GM15510 (cell line): ENCODE data around the gene PDE2A.

Source experiments
- POLR2A ChIP-seq: IDR thresholded peaks from 3 replicates; pipeline ENCODE4 v1.6.1; 2011; ENCODE audit warnings: borderline replicate concordance; ENCODE audit not compliant: insufficient read length; ENCODE audit errors: extremely low read depth

Gene PDE2A

DNA sequence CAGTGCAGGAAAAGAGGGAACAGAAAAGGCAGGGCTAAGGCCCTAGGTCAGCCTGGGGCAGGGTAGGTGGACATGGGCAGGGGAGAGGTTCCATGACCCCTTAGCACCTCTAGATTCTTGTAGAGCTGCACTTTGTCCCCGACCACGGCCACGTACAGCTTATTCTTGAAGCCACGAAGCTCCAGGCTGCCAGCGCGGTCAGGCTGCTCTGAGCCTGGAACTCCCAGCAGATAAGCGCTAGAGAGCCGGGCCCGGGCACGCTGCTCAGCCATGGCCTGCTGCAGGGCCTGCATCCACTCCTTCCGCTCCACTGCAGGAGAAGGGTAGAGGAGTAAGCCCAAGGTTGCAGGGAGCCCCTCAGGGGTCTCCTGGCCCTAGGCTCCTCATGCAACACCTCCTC lies 36.1 kb upstream of the PDE2A start:
- TF ChIP-seq POLR2A: no peak

DNA sequence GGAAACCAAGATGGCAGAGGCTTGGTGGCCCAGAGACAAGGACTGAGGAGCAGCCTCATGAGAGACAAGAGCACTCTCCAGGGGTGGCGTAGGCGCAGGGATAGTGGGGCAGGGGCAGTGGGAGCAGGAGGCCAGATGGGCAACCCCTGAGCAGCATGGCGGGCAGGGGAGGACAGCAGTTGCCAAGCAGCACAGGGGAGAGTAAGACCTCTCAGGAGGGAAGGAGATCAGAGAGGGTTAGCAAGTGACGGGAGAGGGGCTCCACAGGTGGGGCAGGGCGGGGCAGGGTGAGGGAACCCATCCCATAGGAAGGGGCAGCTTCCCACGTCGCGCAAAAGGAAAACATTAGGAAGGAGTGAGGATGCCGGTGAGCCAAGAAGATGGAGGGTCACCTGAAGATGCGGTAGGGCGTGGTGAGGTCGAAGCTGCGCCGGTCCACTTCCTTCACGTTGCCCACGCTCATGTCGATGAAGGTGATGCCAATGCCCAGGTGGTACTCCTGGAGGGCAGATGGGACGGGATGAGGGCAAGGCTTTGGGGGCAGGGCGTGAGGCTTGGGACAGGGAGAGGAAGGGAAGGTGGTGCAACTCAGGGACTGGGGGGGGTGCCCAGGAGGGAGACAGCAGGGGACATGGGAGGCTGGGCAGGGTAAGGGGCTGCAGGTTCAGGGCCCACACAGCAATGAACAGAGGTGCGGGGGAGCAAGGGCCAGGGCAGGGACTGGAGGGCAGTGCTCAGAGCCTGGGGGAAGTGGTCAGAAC lies 35.4 kb upstream of the PDE2A start:
- TF ChIP-seq POLR2A: no peak

DNA sequence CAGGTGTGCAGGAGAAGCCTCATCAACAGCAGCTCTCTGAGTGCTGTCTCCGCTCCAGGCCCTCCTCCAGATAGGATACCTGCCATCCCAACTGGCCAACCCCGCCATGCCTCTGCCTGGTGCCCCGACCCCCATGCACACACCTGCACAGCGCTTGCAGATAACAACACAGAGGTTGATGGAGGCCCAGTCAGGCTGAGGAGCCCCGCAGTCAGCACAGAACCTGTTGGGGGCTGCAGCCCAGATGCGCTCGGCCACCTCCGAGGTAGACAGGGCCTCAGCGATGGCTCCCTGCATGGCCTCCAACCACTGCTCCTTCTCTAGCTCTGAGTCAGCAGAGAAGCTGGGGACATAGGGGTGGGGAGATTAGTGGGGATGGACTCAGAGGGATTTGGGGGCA lies 32.8 kb upstream of the PDE2A start:
- TF ChIP-seq POLR2A: no peak

DNA sequence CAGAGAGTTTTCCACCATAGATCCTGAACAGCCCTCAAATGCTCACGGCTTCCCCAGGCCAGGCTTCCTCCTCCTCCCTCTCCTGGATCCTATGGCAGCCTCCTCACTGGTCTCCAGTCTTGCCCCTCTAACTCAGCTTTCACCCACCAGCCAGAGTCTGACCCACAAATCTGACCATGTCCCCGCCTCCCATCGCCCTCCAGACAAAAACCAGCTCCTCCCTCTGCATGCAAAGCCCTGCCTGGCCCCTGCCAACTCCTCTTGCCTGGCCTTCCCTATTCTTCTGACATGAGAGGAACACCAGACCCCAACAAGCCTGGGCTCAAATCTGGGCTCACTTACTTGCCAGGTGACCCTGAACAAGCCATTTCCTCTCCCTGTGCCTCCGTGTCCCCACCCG lies 32.4 kb upstream of the PDE2A start:
- no peak for TF ChIP-seq POLR2A

DNA sequence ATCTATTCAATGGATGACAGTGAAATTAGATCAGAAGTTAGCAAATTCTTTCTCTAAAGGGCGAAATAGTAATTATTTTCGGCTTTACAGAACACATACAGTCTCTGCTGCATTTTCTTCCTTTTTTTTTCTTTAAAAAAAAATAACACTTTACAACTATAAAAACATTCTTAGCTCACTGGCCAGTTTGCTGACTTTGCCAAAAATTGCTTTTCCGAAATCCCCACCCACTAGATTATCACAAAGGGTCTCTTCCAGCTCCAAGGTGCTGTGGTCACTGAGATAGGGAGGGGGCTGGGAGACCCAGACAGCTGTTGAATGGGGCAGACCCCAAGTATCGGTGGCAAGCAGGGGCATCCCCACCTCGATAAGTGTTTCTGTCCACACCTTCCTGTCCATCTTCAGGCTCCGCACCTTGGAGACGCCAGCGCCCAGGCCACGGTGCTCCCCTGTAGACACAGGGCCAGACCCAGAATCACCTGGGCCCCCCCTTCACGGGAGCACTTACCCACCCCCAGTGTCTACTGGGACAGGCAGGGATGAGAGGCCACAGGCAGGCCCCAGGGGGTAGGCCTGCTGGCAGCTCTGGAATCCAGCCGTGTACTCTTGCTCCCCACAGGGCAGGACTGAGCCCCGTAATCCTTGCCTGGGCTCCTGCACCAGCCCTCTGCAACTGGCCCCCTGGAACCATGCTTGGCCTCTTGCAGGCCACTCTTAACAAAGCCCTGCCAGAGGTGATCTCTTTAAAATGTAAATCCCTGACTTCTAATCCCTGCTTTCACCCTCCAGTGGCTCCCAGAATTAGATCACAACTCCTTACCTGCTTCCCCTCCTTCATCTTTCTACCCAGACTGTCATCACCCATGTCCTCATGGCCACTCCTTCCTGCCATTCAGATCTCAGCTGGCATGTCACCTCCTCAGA lies 31.5 kb upstream of the PDE2A start:
- no peak for TF ChIP-seq POLR2A

DNA sequence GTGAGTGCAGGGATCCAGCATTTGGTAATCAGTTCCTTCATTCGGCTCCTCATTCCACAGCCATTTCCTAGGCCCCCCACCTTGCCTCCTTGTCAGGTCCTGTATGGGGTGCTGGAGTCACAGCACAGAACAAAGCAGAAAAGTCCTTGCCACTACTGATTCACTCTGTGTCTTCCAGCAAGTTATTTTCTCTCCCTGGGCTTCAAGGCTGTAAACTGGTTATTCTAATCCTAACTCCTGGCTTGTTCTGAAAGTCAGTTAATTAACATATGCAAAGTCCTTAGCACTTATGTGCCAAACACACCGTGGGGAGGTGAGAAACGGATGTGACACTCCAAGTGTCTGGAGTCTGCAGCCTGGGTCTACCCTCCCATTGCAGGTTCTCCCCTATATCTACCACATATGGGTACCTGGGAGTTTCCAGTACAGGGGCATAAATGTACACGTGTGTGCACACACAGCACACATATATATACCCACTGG lies 30.6 kb upstream of the PDE2A start:
- no peak for TF ChIP-seq POLR2A

DNA sequence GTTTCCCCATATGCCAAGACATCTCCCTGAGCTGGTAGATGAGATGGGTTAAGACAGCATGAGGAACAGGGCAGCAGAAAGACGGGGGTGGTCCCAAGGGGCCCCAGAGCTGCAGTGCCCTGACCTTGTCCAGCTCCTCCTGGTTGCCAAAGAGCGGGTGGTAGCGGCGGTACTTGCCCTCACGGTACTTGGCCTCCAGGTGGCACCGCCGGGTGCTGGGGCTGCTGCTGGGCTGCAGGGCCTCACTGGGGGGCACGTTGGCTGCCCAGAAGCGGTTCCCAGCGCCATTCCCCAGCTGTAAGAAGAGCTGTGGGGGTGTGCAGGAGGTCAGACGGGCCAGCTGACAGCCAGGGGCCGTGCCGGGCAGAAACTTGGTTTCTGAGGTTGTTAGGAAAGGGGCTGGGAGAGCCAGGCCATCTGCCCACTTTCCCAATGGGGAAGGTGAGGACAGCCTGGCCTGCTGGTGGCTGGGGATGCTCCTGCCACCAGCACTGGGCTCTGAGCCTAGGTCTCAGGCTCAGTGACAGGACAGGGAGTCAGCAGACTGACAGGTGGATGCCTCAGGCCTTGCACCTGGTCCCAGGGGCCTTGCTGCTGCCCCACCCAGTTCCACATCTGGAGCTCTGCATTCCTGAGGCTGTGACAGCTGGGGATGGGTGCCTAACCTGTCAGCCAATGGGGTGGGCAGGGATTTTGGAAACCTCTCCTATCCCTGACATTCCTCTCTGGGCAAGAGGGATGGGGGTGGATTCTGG lies 30.0 kb upstream of the PDE2A start:
- TF ChIP-seq POLR2A: no peak

DNA sequence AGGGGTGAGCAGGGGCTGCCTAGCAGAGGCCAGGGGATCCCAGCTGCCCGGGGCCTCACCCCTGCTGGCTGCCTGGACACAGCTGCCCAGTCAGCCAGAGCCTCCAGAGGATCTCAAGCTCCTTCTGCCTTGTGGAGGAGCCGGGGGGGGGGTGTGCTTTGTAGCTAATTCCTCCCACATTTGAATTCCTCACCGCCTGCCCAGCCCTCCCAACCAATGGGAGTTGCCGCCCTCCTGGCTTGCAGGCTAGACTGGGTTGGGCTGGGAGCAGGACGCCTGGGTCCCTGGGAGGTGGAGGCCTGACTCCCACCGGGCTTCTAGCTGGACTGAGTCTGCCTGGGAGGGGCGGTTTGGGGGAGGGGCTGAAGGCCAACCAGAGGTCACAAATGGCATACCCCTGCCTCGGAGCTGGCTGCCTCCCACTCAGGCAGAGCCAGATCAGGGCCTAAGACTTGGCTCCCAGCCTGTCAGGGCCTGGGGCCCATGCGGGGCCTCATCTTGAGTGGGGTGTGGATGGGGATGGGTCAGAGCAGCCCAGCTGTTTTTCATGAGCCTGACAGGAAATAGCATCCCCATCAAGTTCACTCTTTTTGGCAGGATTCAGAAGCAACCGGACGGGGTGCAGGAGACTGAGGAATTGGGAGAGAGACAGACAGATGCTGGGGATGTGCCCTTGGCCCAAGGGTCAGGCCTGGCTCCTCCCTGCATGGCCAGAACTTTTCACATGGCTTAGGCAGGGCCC lies 29.2 kb upstream of the PDE2A start:
- TF ChIP-seq POLR2A: no peak

DNA sequence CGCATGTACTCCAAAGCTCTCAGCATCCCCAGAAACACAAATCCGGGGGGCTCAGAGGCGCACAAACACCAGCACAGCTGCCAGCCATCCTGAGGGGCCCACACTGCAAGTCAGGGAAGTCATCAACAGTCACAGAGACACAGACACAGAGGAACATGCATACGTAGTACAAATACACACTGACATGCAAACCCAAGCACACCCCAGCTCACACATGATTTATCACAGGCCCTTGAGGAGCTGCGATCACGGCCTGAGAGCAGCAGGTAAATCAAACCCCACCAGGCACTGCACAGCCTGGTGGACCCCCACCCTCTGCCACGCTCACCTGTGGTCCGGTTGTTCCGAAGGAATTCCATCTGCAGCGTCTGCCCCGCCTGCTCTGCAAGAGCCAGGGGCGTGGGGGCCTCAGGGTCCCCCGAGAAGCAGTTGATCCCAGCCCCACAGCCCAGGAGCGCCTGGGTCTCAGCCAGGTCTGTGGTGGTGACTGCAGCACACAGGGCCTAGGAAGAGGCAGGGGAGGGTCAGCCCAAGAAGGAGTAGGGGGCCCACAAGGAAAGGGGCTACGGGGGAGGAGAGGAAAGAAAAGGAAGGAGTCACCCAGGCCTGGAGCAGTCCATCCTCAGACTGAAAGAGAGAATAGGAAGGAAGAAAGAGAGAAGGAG lies 28.5 kb upstream of the PDE2A start:
- TF ChIP-seq POLR2A: no peak

DNA sequence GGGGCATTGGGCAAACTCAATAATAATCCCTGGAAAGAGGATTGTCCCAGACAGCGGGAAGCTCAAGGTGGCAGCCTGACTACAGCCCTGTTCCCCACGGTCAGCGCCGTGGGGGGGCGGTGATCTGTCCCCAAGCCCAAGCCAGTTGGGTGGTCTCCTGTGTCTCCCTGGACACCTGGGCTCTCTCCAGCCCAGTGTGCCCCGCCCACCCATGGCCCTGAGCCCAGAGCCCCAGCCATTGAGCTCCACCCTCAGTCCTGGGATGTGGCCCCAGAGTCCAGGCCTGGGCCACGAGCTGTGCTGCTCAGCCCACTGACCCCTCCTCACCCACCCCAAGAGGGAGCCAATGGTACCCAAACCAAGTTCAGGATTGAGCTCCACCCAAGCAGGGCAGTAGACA lies 27.9 kb upstream of the PDE2A start:
- TF ChIP-seq POLR2A: no peak

DNA sequence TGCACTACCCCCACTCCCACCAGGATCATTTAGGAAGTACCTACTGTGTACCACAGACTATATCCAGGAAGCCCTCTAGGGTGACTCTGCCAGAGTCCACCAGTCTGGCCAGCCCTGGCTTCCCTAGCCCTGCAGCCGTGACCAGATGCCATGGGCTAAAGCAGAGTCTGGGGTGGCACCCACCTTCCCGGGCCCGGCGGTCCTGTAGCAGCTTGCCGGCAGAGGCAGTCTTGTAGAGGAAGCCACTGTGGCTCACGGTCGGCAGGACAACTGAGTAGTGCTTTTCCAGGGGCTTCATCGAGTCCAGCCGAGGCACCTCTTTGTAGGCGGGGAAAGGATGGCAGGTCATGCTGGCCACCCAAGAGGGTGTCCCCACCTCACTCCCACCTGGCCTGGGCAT lies 27.2 kb upstream of the PDE2A start:
- no peak for TF ChIP-seq POLR2A

DNA sequence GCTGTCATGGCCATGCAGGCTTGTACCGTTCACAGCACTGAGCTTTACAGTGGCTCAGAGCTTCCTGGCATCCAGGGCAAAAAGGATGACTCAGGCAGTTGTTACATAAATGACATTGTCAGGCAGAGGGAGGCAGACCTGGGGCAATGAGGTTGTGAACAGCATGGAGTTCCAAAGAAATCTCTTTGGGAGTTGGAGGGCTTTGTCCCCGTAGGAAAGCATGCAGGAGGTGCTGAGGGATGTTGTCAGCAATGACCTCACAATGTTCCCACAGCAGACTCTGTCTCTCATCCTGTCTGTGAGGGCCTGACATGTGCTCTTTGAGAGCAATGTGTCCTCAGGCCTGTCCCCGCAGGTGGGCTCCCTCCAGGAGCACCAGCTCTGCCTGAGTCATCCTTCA lies 25.9 kb upstream of the PDE2A start:
- no peak for TF ChIP-seq POLR2A

DNA sequence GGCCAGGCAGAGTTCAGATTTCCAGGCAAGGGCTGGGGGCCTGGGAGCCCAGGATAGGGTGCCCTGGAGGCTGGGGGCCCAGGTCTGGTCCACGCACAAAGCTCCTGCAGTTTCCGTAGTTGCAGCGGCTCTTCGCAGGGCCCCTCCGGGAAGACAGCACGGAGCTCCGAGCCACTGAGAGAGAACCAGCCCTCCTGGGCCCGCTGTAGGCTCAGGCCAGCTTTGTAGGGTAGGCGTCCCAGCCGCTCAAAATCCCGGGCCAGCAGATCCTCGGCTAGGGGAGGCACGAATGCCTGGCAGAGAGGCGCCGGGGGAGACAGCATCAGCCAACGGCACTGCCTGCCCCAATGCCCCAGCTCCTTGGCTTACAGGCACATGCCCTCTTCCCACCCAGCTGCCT lies 23.6 kb upstream of the PDE2A start:
- TF ChIP-seq POLR2A: no peak
